Left colon (tissue), 2 donors: ENCODE measurements around the gene GKN2. TPM values are rescaled to one million over a fixed set of nuclear protein-coding genes. Genes with fewer than 3 reads are reported as not detected.
A peak's percentile ranks its signal among the peaks of the same experiment; 100 is the strongest.
"Not testable (repeated sequence)": the region's sequence is repeated elsewhere in the genome, so short reads cannot be mapped to it uniquely, and the experiment has no call there.

Experiments
- ATAC-seq: fragments of 200-7000 bp; cut with Tn5 transposase; one replicate; pipeline ENCODE4 v1.9.1; 2020; ENCODE audit warnings: mild to moderate bottlenecking, moderate library complexity
- DNase-seq, 2 donors: peaks; one replicate each; pipeline ENCODE4 v3.0.0-alpha.2; 2020
- intact Hi-C, 2 donors: fragments of 100-400 bp; cut with DNase I in 1 of 2; cut with micrococcal nuclease in 1 of 2; formaldehyde crosslinking; loops; one replicate each; pipeline versions ENCODE4 v1.11.2 to v1.14.0; 2022; cut with DNase I, micrococcal nuclease
- total RNA-seq, 2 donors: library from RNA; stranded (reverse); fragmentation: NEBNext Ultra II Directional; extraction: Animal tissue kit (Norgen Biotek cat#: 25700); gene quantifications; one replicate each; pipeline ENCODE4 v1.2.1, GENCODE V29; 2021
- donor health status: DM: no; HTN: no; CAD: no.
- donor health status: DM: yes; HTN: yes; CAD: no.

Gene GKN2
- total RNA-seq, 2 donors from 2014 or later: 0.43 TPM; not detected in 1

DNA sequence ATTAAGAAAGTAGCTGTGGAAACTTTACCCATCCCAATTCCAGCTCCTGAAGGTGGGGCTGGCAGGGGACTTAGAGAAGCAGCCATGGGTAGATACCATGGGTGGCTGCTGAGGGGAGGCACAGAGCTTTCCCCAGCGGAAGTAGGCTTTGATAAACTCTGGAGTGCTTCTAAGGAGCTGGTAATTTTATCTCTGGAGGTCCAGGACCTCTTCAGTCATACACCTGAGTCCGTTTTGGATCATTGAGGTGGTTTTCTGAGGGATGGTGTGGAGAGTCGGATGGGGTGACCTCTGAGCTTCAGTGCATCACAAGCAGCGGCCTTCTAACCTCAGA is 44.8 kb downstream of the GKN2 start:
- ATAC-seq (peak; percentile 12), DNase-seq (no peak)
- intact Hi-C loops: loop anchor here in 1 of 2 donors (5.0 kb wide), 1 partner anchor 156 kb away; no protein-coding TSS in a partner anchor

DNA sequence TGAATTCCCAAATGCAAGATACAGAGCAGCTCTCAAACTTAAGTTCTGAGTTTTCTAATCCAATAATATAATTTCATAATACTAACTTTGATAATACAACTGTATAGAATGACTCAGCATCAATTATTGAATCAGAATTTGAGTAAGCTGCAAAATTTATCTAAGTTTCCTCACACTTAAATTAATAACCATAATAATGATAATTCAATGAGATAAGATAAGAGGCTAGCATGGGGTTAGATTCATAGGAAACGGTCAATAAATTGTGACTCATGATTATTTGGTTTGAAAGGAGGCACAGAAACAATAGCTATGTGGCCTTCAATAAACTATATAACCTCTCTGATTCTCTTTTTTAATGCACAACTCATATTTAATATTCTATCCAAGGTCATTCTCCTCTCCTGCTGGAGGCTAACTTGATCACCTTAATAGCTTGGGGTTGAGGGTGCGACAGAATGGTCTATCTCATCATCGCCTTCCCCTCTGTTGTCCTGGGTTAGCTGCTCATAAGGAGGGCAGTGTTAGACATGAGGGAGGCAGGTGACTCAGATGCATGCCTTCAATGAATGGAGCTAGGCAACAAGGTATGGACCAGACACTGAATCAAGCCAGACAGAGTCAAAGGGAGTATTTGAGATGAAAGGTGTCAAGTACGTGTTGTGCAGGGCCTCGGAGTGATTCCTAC is 45.3 kb downstream of the GKN2 start:
- ATAC-seq: no peak
- intact Hi-C loops: loop anchor here in 1 of 2 donors (5.0 kb wide), 1 partner anchor 155 kb away; no protein-coding TSS in a partner anchor

DNA sequence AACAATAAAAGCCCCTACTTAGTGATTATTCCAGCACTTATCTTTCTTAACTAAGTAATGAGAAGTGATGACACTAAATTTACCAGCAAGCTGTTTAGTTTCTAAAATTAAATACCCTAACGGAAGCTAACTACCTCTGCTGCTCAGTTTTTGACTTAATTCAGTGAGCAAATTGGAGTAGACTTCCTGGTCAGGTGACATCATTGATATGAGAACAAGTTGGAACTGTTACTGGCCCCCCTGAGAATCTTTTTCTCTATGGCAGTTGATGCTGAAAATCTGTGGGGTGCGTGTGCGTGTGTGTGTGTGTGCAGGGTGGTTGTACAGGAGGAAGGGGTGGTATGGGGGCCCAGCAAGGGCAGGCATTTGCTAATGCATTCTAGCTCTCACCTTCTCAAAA is 46.0 kb downstream of the GKN2 start:
- intact Hi-C loops: loop anchor here in 1 of 2 donors (5.0 kb wide), 1 partner anchor 154 kb away; no protein-coding TSS in a partner anchor

More for the DNA sequence above, 45.3 kb downstream of the GKN2 start:
- no peak for DNase-seq

DNA sequence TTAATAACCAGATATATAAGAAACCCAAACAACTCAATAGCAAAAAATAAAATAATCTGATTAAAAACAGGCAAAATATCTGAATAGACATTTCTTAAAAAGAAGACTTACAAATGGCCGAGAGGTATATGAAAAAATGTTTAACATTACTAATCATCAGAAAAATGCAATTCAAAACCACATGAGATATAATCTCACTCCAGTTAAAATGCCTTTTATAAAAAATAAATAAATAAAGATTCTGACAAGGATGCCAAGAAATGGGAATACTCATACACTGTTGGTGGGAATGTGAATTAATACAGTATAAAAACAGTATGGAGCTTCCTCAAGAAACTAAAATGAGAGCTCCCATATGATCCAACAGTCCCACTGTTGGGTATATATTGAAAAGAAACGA is 47.6 kb downstream of the GKN2 start:
- intact Hi-C loops: loop anchor here in 1 of 2 donors (5.0 kb wide), 1 partner anchor 153 kb away; no protein-coding TSS in a partner anchor
- no peak for DNase-seq
- no peak for ATAC-seq

More for the DNA sequence above, 46.0 kb downstream of the GKN2 start:
- ATAC-seq: no peak
- DNase-seq: no peak

DNA sequence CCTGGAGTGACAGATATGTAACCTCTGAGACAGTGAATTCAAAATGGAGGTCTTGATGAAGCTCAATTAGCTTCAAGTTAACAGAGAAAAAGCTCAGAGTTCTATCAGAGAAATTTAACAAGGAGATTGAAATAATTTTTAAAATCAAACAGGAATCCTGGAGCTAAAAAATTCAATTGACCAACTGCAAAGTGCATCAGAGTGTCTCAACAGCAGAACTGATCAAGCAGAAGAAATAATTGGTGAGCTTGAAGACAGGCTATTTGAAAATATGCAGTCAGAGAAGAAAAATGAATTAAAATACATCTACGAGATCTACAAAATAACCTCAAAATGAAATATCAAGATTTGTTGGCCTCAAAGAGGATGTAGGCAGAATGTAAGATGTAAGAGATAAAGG is 51.1 kb downstream of the GKN2 start:
- DNase-seq (no peak), ATAC-seq (no peak)
- intact Hi-C loops: no loop called here

DNA sequence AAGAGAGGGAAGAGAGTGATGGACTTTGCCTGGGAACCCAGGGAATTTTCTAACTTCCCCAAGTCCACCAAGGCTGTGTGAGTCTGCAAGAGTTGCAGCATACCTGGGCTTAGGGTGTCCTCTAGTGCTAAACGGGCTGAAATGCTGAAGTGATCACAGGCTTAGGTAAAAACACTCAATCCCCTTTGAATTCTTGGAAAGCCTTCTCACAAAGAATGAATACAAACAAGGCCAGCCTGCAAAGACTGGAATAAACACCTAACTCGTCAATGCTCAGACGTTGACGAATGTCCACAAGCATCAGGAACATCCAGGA is 51.5 kb downstream of the GKN2 start:
- ATAC-seq: no peak
- no peak for DNase-seq
- intact Hi-C loops: no loop called here

DNA sequence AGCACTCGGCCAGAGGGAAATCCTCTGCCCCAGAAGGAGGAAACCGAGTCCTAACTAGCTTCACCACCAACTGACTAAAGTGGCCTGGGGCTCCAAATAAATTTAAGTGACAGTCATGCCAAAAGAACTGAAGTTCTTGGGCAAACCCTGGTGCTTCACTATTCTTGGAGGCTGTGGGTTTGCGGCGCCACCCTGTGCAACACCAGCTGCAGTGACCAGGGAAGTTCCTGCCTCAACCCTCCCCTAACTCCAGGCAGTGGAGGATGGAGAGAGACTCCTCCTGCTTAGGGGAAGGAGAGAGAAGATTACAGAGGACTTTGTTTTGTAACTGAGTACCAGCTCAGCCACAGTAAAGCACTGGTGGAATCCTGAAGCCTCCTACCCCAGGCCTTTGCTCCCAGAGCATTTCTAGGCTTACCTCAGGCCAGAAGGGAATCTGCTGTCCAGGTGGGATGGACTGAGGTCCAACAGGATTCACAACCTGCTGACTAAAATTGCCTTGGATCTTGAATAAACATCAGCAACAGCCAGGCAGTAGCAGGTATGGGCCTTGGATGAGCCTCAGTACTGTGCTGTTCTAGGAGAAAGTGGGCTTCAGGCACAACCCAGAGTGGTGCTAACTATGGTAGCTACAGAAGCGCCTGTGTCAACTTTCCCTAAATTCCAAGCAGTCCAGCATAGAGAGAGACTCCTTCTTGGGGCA is 52.0 kb downstream of the GKN2 start:
- DNase-seq (no peak), ATAC-seq (no peak)
- intact Hi-C loops: no loop called here

DNA sequence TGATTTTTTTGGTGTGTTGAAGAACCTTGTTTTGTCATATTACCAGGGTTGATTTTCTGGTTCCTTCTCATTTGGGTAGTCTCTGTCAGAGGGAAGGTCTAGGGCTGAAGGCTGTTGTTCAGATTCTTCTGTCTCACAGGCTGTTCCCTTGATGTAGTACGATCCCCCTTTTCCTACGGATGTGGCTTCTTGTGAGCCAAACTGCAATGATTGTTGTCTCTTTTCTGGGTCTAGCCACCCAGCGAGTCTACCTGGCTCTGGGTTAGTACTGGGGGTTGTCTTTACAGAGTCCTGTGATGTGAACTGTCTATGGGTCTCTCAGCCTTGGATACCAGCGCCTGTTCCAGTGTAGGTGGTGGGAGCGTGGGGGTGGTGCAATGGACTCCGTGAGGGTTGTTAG is 56.7 kb downstream of the GKN2 start:
- DNase-seq, ATAC-seq, intact Hi-C loops: not testable (repeated sequence)

Other genes with a start within 250 kb of the GKN2 start
- 1 to 10 TPM; 3.7 to 7.0 TPM for gene ARHGAP25, start 218.1 kb downstream of the GKN2 start, total RNA-seq
- not detected for gene BMP10, start 81.5 kb downstream of the GKN2 start, total RNA-seq
- not detected for gene GKN1, start 21.7 kb upstream of the GKN2 start, total RNA-seq
- gene ANTXR1, start 60.3 kb upstream of the GKN2 start, total RNA-seq: 10 to 100 TPM; 13.8 to 17.3 TPM